Keratinocyte (primary cell): Measurements from ENCODE around the gene SOWAHC. TPM values are rescaled to one million over a fixed set of nuclear protein-coding genes. Genes with fewer than 3 reads are reported as not detected.
A peak's percentile ranks its signal among the peaks of the same experiment; 100 is the strongest.
"Not testable (repeated sequence)": the region's sequence is repeated elsewhere in the genome, so short reads cannot be mapped to it uniquely, and the experiment has no call there.

Experiments
- DNase-seq: peaks from one replicate; pipeline ENCODE4 v3.0.0-alpha.2; 2011; ENCODE audit warnings: low read depth, missing footprints, low spot score
- FAIRE-seq: peaks from 2 replicates; lab custom pipeline; 2011; peaks lifted over from hg19 to GRCh38; lab: Jason Lieb, UNC
- H2AFZ ChIP-seq: 2 replicates; pipeline ENCODE4 v1.6.0; 2012; ENCODE audit warnings: low read length, control low read depth, inconsistent platforms; ENCODE audit not compliant: control insufficient read depth
- H3K27ac ChIP-seq: 2 replicates; pipeline ENCODE4 v1.5.1; 2011; ENCODE audit warnings: low read length; ENCODE audit not compliant: control insufficient read depth, insufficient read depth
- H3K27me3 ChIP-seq: 3 replicates; pipeline ENCODE4 v1.6.0; 2011; ENCODE audit warnings: low read length; ENCODE audit not compliant: control insufficient read depth, insufficient read depth; ENCODE audit errors: extremely low read depth
- H3K36me3 ChIP-seq, 2 experiments: 2 replicates in 1 of 2; 3 replicates in 1 of 2; pipeline ENCODE4 v1.5.1; 2011; ENCODE audit warnings: low read length in 2 of 2, mild to moderate bottlenecking in 1 of 2; ENCODE audit not compliant: control insufficient read depth in 2 of 2, insufficient read depth in 2 of 2; ENCODE audit errors: extremely low read depth in 1 of 2
- H3K4me1 ChIP-seq: 3 replicates; pipeline ENCODE4 v1.5.1; 2011; ENCODE audit warnings: low read length; ENCODE audit not compliant: control insufficient read depth, insufficient read depth; ENCODE audit errors: extremely low read depth
- H3K4me2 ChIP-seq: 3 replicates; pipeline ENCODE4 v1.6.0; 2011; ENCODE audit warnings: low read depth, low read length; ENCODE audit not compliant: control insufficient read depth, insufficient read depth; ENCODE audit errors: extremely low read depth
- H3K4me3 ChIP-seq, 3 experiments: fragments of 200-600 bp in 1 of 3; sonication (generic) in 1 of 3; 2 replicates in 2 of 3; 3 replicates in 1 of 3; pipeline ENCODE4 v1.5.1; 2011 to 2016; ENCODE audit warnings: low read length in 3 of 3, mild to moderate bottlenecking in 3 of 3, control low read depth in 2 of 3, inconsistent platforms in 1 of 3, low read depth in 1 of 3, mixed read lengths in 1 of 3, mixed run types in 1 of 3, moderate library complexity in 1 of 3; ENCODE audit not compliant: control insufficient read depth in 2 of 3, insufficient read depth in 2 of 3; ENCODE audit errors: extremely low read depth in 1 of 3
- H3K79me2 ChIP-seq: 2 replicates; pipeline ENCODE4 v1.6.0; 2012; ENCODE audit warnings: low read length; ENCODE audit not compliant: control insufficient read depth, insufficient read depth
- H3K9ac ChIP-seq: 3 replicates; pipeline ENCODE4 v1.6.0; 2011; ENCODE audit warnings: low read length; ENCODE audit not compliant: control insufficient read depth, insufficient read depth; ENCODE audit errors: extremely low read depth
- H3K9me1 ChIP-seq: 3 replicates; pipeline ENCODE4 v1.6.0; 2011; ENCODE audit warnings: low read length; ENCODE audit not compliant: control insufficient read depth, insufficient read depth; ENCODE audit errors: extremely low read depth
- H3K9me3 ChIP-seq: 2 replicates; pipeline ENCODE4 v1.5.1; 2012; ENCODE audit warnings: low read depth, low read length; ENCODE audit not compliant: control insufficient read depth
- H4K20me1 ChIP-seq: 3 replicates; pipeline ENCODE4 v1.6.0; 2011; ENCODE audit warnings: low read length; ENCODE audit not compliant: control insufficient read depth, insufficient read depth; ENCODE audit errors: extremely low read depth
- EZH2 ChIP-seq: IDR thresholded peaks from one replicate; pipeline ENCODE4 v1.6.1; 2012; ENCODE audit warnings: inconsistent platforms, mild to moderate bottlenecking, low read length, moderate library complexity
- dilution Hi-C: fragments of 300-500 bp; cut with MboI; formaldehyde crosslinking; loops from one replicate; pipeline ENCODE4 v1.7.0; 2020; ENCODE audit warnings: low sequenced_read_pairs; ENCODE audit not compliant: extremely low pct_ligation_motif_present
- polyA plus RNA-seq, 5 experiments: library from polyadenylated mRNA; depleted of rRNA in 3 of 5; stranded (reverse) in 3 of 5; stranded (forward) in 1 of 5; unstranded in 1 of 5; fragments of >200 nt; gene quantifications; 1 replicate in 1 of 5; 2 replicates in 3 of 5; 3 replicates in 1 of 5; pipeline versions ENCODE4 v1.2.1 to v1.2.3, GENCODE V29; 2011 to 2012; ENCODE audit warnings: missing spikeins in 2 of 5, low read depth in 1 of 5, low replicate concordance in 1 of 5
- TF ChIP-seq, protein P1 (sequence below), 3 experiments: IDR thresholded peaks in 1 of 3; conservative IDR thresholded peaks in 1 of 3; optimal IDR thresholded peaks in 1 of 3; 2 replicates in 2 of 3; 3 replicates in 1 of 3; pipeline versions ENCODE3 to v1.5.1; 2011; ENCODE audit warnings: low read length in 3 of 3, mild to moderate bottlenecking in 3 of 3, moderate library complexity in 2 of 3, control low read depth in 1 of 3, inconsistent platforms in 1 of 3; ENCODE audit not compliant: insufficient read depth in 2 of 3; ENCODE audit errors: extremely low read depth in 1 of 3

The SOWAHC gene
- polyA plus RNA-seq, 1 donor (not counting 4 experiments of a cell fraction or from before 2014, with no cell fraction given), result 22.3 TPM

DNA sequence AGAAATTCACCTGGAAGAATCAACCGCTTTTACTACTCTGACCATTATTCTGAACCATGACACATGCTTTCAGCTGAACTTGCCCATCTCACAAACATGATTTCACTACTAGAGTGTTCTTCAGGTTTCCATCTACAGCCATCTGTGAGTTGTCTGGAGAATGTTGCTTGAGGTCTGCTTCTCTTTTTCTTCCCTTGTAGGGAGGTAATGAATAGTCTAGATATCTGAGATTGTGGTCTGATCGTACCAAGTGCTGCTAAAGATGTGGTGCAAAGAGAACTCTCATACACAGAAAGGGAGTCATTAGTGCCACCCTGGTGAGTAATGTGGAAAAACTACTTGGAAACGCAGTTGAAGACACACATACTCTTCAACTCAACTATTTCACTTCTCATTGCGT is 10.2 kb downstream of the SOWAHC start:
- H3K4me1 ChIP-seq, result no peaks in the 10 kb centered on the region
- no peak for DNase-seq
- no peak overlapping the region for H3K4me3 ChIP-seq
- H3K9me1 ChIP-seq, result no peaks in the 10 kb centered on the region
- H3K9me3 ChIP-seq, result no peaks in the 10 kb centered on the region
- no peak overlapping the region for H3K4me2 ChIP-seq
- TF ChIP-seq, protein P1, sequence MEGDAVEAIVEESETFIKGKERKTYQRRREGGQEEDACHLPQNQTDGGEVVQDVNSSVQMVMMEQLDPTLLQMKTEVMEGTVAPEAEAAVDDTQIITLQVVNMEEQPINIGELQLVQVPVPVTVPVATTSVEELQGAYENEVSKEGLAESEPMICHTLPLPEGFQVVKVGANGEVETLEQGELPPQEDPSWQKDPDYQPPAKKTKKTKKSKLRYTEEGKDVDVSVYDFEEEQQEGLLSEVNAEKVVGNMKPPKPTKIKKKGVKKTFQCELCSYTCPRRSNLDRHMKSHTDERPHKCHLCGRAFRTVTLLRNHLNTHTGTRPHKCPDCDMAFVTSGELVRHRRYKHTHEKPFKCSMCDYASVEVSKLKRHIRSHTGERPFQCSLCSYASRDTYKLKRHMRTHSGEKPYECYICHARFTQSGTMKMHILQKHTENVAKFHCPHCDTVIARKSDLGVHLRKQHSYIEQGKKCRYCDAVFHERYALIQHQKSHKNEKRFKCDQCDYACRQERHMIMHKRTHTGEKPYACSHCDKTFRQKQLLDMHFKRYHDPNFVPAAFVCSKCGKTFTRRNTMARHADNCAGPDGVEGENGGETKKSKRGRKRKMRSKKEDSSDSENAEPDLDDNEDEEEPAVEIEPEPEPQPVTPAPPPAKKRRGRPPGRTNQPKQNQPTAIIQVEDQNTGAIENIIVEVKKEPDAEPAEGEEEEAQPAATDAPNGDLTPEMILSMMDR (optimal IDR thresholded peaks at IDR 0.05 in 1 of 3, IDR thresholded peaks at IDR 0.05 in 1 of 3, conservative IDR thresholded peaks at IDR 0.05 in 1 of 3; ENCODE audit: extremely low read depth in 1 of 3, insufficient read depth in 2 of 3, low read length in 3 of 3), result no peak
- no peak for TF ChIP-seq EZH2
- no peak for FAIRE-seq
- H3K9ac ChIP-seq, result no peak overlapping the region
- H3K36me3 ChIP-seq, result no peaks in the 10 kb centered on the region
- no peak overlapping the region for H2AFZ ChIP-seq
- no peaks in the 10 kb centered on the region for H3K27me3 ChIP-seq
- H3K27ac ChIP-seq, result no peak overlapping the region
- no peaks in the 10 kb centered on the region for H4K20me1 ChIP-seq
- dilution Hi-C loops, result no loop called here
- H3K79me2 ChIP-seq, result no peaks in the 10 kb centered on the region

DNA sequence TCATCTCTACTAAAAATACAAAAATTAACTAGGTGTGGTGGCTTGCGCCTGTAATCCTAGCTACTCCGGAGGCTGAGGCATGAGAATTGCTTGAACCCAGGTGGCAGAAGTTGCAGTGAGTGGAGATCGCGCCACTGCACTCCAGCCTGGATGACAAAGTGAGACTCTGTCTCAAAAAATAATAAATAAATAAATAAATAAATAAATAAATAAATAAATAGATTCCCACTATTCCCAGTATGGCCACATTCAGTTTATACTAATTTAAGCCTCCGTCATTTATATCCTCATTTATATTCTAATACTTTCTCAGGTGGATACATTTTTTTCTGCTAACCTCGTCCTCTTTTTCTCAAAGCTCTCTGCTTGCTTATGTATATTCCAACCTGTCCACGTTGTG is 14.2 kb downstream of the SOWAHC start:
- H3K27ac ChIP-seq, H3K9me1 ChIP-seq, H3K4me1 ChIP-seq, DNase-seq, H3K36me3 ChIP-seq, dilution Hi-C loops, H3K4me3 ChIP-seq, H3K9ac ChIP-seq, H2AFZ ChIP-seq, H3K27me3 ChIP-seq, H3K79me2 ChIP-seq, H3K4me2 ChIP-seq, H4K20me1 ChIP-seq, H3K9me3 ChIP-seq, FAIRE-seq: not testable (repeated sequence)

DNA sequence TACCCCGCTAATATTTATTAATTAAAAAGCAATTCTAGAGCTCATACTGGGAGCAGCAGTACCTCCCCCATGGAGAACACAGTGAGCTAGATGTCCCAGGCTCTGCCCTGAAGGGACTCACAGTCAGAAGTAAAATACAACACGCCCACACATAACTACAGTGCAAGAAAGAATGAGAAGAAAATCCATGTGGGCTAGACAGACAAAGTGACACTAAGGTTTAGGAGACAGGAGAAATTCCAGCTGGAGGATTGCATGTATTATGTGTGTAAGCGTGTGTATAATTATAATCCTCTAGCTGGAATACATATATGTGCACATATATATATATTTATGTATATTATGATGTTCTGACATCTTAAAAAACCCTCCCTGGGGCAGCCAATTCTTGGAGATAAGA is 15.7 kb downstream of the SOWAHC start:
- no peak for TF ChIP-seq EZH2
- TF ChIP-seq, protein P1 (optimal IDR thresholded peaks at IDR 0.05 in 1 of 3, IDR thresholded peaks at IDR 0.05 in 1 of 3, conservative IDR thresholded peaks at IDR 0.05 in 1 of 3; ENCODE audit: extremely low read depth in 1 of 3, insufficient read depth in 2 of 3, low read length in 3 of 3), result no peak
- Histone ChIP-seq H3K79me2 (no peaks in the 10 kb centered on the region), H3K27ac (no peak overlapping the region), H3K9me1 (no peaks in the 10 kb centered on the region), H3K9me3 (no peaks in the 10 kb centered on the region), H3K27me3 (no peaks in the 10 kb centered on the region), H3K4me3 (no peak overlapping the region), H3K4me2 (no peak overlapping the region), H2AFZ (peak overlapping the region; percentile 37), H4K20me1 (no peaks in the 10 kb centered on the region), H3K9ac (no peak overlapping the region), H3K4me1 (peaks cover 7% of the 10 kb centered on the region), H3K36me3 (no peaks in the 10 kb centered on the region)
- FAIRE-seq (no peak), DNase-seq (no peak)
- dilution Hi-C loops, result no loop called here
